GM12878 (cell line): ENCODE data around the gene COPG2. TPM values are rescaled to one million over a fixed set of nuclear protein-coding genes. Genes with fewer than 3 reads are reported as not detected.

Source experiments
- ATF7 ChIP-seq: fragments of 450-650 bp; IDR thresholded peaks from 2 replicates; pipeline ENCODE4 v1.6.1; 2016; ENCODE audit warnings: low read depth, mild to moderate bottlenecking
- BHLHE40 ChIP-seq, 2 experiments: fragments of 450-650 bp in 1 of 2; IDR thresholded peaks; 2 replicates each; pipeline ENCODE4 v1.6.1; 2011 to 2017; ENCODE audit warnings: low read depth in 2 of 2, borderline replicate concordance in 1 of 2, improper control_type of control experiment in 1 of 2, low read length in 1 of 2, mild to moderate bottlenecking in 1 of 2
- CBFB ChIP-seq: IDR thresholded peaks from 2 replicates; pipeline ENCODE4 v1.6.1; 2016; ENCODE audit warnings: antibody characterized with exemption, low read depth
- EED ChIP-seq: sonication (generic); IDR thresholded peaks from 2 replicates; pipeline ENCODE4 v1.6.1; 2016; ENCODE audit warnings: antibody characterized with exemption, low read depth
- ETV6 ChIP-seq, 2 experiments: fragments of 450-650 bp in 1 of 2; IDR thresholded peaks in 1 of 2; conservative IDR thresholded peaks in 1 of 2; 2 replicates each; pipeline ENCODE4 v1.6.1; 2014; ENCODE audit warnings: antibody characterized with exemption in 1 of 2, borderline replicate concordance in 1 of 2, low read depth in 1 of 2, mild to moderate bottlenecking in 1 of 2, moderate library complexity in 1 of 2
- GATAD2B ChIP-seq: fragments of 450-650 bp; conservative IDR thresholded peaks from 2 replicates; pipeline ENCODE4 v1.6.1; 2017; ENCODE audit warnings: low read depth, mild to moderate bottlenecking, moderate library complexity
- IKZF2 ChIP-seq, 2 experiments: fragments of 450-650 bp; IDR thresholded peaks; 2 replicates each; pipeline ENCODE4 v1.6.1; 2017; ENCODE audit warnings: mild to moderate bottlenecking in 2 of 2, moderate library complexity in 2 of 2
- JUNB ChIP-seq: IDR thresholded peaks from 2 replicates; pipeline ENCODE4 v1.6.1; 2016; ENCODE audit warnings: antibody characterized with exemption, mild to moderate bottlenecking
- KDM1A ChIP-seq: fragments of 200-600 bp; sonication (generic); IDR thresholded peaks from 2 replicates; pipeline ENCODE4 v1.6.1; 2016; ENCODE audit warnings: borderline replicate concordance
- MEF2A ChIP-seq: IDR thresholded peaks from 2 replicates; pipeline ENCODE4 v1.6.1; 2011; ENCODE audit warnings: low read depth, mild to moderate bottlenecking, low read length, moderate library complexity; ENCODE audit not compliant: insufficient read depth
- NFIC ChIP-seq: IDR thresholded peaks from 2 replicates; pipeline ENCODE4 v1.6.1; 2012; ENCODE audit warnings: low read depth, mild to moderate bottlenecking, inconsistent platforms, low read length, moderate library complexity
- NKRF ChIP-seq: fragments of 450-650 bp; conservative IDR thresholded peaks from 2 replicates; pipeline ENCODE4 v1.6.1; 2017; ENCODE audit warnings: mild to moderate bottlenecking, moderate library complexity
- NR2F1 ChIP-seq: fragments of 450-650 bp; conservative IDR thresholded peaks from 2 replicates; pipeline ENCODE4 v1.6.1; 2017; ENCODE audit warnings: mild to moderate bottlenecking
- RBBP5 ChIP-seq: fragments of 200-600 bp; sonication (generic); conservative IDR thresholded peaks from 2 replicates; pipeline ENCODE4 v1.6.1; 2016
- RELB ChIP-seq: fragments of 450-650 bp; IDR thresholded peaks from 2 replicates; pipeline ENCODE4 v1.6.1; 2017; ENCODE audit warnings: low read depth, mild to moderate bottlenecking, moderate library complexity
- SIX5 ChIP-seq: IDR thresholded peaks from 2 replicates; pipeline ENCODE4 v1.6.1; 2011; ENCODE audit warnings: mild to moderate bottlenecking, low read depth, low read length, moderate library complexity; ENCODE audit not compliant: severe bottlenecking
- SRF ChIP-seq, 2 experiments: IDR thresholded peaks; 2 replicates each; pipeline ENCODE4 v1.6.1; 2011; ENCODE audit warnings: low read depth in 2 of 2, low read length in 2 of 2, mild to moderate bottlenecking in 1 of 2, moderate library complexity in 1 of 2
- TBL1XR1 ChIP-seq: IDR thresholded peaks from 2 replicates; pipeline ENCODE4 v1.6.1; 2012; ENCODE audit warnings: low read depth, low read length, improper control_type of control experiment
- ZBTB4 ChIP-seq: fragments of 450-650 bp; formaldehyde crosslinking; IDR thresholded peaks from 2 replicates; pipeline ENCODE4 v1.4.0; 2022; ENCODE audit warnings: mild to moderate bottlenecking, moderate library complexity
- ZNF274 ChIP-seq: IDR thresholded peaks from one replicate; pipeline ENCODE4 v1.8.0; 2011; ENCODE audit not compliant: insufficient read length, insufficient read depth
- polyA plus RNA-seq, 11 experiments: library from polyadenylated mRNA; depleted of rRNA in 4 of 11; unstranded in 6 of 11; stranded (reverse) in 5 of 11; fragments of >200 nt; fragmentation: Nextera tagmentation in 4 of 11; fragmentation: Illumina TruSeq in 1 of 11; extraction: Ambion mirVana in 4 of 11; extraction: Trizol in 1 of 11; gene quantifications; 1 replicate in 1 of 11; 2 replicates in 10 of 11; pipeline versions ENCODE4 v1.2.1 to v1.2.3, GENCODE V29; 2011 to 2016; ENCODE audit warnings: inconsistent platforms in 2 of 11, missing spikeins in 2 of 11, low read depth in 1 of 11
- total RNA-seq, 4 experiments: library from RNA; depleted of rRNA in 3 of 4; stranded (reverse); fragments of >200 nt in 3 of 4; fragmentation: Illumina TruSeq in 1 of 4; extraction: Trizol in 1 of 4; gene quantifications; 2 replicates each; pipeline versions ENCODE4 v1.2.1 to v1.2.3, GENCODE V29; 2013 to 2021

The COPG2 gene
- total and polyA plus RNA-seq, 10 of the 15 experiments (the other 5 are each of a cell fraction or from before 2014, with no cell fraction given), result 3.4 to 37.8 (median 16.7) TPM

- TF ChIP-seq SIX5 (no peak), BHLHE40 (IDR thresholded peaks at IDR 0.05; ENCODE audit: borderline replicate concordance in 1 of 2, low read depth in 2 of 2, low read length in 1 of 2) (peak; percentile 76; a peak in 3 of 4 replicates), ZBTB4 (no peak), NR2F1 (peak; percentile 46; the same call in 1 of the 2 replicates), KDM1A (no peak), ATF7 (0 out of 2 replicates have a peak, but pooled peaks have one; percentile 16), EED (0 out of 2 replicates have a peak, but pooled peaks have one; percentile 35), GATAD2B (no peak), CBFB (no peak), IKZF2 (IDR thresholded peaks at IDR 0.05) (peak; percentile 66 to 67), ETV6 (conservative IDR thresholded peaks at IDR 0.05 in 1 of 2, IDR thresholded peaks at IDR 0.05 in 1 of 2; ENCODE audit: borderline replicate concordance in 1 of 2, low read depth in 1 of 2) (peak in 1 of 2 experiments; percentile 27; a peak in 1 of 4 replicates), MEF2A (0 out of 2 replicates have a peak, but pooled peaks have one; percentile 2), SRF (IDR thresholded peaks at IDR 0.05; ENCODE audit: low read depth in 2 of 2, low read length in 2 of 2) (no peak), RELB (peak; percentile 70; the same call in 1 of the 2 replicates), RBBP5 (no peak), NFIC (peak; percentile 77), NKRF (no peak), ZNF274 (no peak), TBL1XR1 (no peak), JUNB (peak; percentile 75)
- TF ChIP-seq, all 136 proteins: peak for 14
Measured at GRCh38 chr7:130649004-130649790, 19.4 kb downstream of the COPG2 start (continued).
